ENCODE results near the gene EMID1. TPM values are rescaled to one million over a fixed set of nuclear protein-coding genes. Genes with fewer than 3 reads are reported as not detected.
A peak's percentile ranks its signal among the peaks of the same experiment; 100 is the strongest.

The EMID1 gene
- polyA plus RNA-seq, 3 donors = 59.9 to 106 (median 88.8) TPM

- DNase-seq (ENCODE audit: extremely low read depth in 1 of 11, low read depth in 9 of 11, low spot score in 4 of 11) = no peak
Measured at GRCh38 chr22:29183971-29184848, 21.5 kb upstream of the EMID1 start.

GRCh38 chr22:29184849-29185490 is 20.7 kb upstream of the EMID1 start:
- no peak for DNase-seq (ENCODE audit: extremely low read depth in 1 of 11, low read depth in 9 of 11, low spot score in 4 of 11)

GRCh38 chr22:29186302-29186701 is 19.4 kb upstream of the EMID1 start:
- DNase-seq (ENCODE audit: extremely low read depth in 1 of 11, low read depth in 9 of 11, low spot score in 4 of 11) = no peak

- DNase-seq (ENCODE audit: extremely low read depth in 1 of 11, low read depth in 9 of 11, low spot score in 4 of 11) = no peak
Measured at GRCh38 chr22:29187831-29188230, 17.9 kb upstream of the EMID1 start.

GRCh38 chr22:29190051-29190450 is 15.6 kb upstream of the EMID1 start:
- DNase-seq (ENCODE audit: extremely low read depth in 1 of 11, low read depth in 9 of 11, low spot score in 4 of 11) = no peak

- DNase-seq (ENCODE audit: extremely low read depth in 1 of 11, low read depth in 9 of 11, low spot score in 4 of 11) = no peak
Measured at GRCh38 chr22:29190918-29191317, 14.8 kb upstream of the EMID1 start.

GRCh38 chr22:29193021-29193420 is 12.7 kb upstream of the EMID1 start:
- DNase-seq (ENCODE audit: extremely low read depth in 1 of 11, low read depth in 9 of 11, low spot score in 4 of 11) = no peak

- DNase-seq (ENCODE audit: extremely low read depth in 1 of 11, low read depth in 9 of 11, low spot score in 4 of 11) = no peak
Measured at GRCh38 chr22:29194184-29194583, 11.5 kb upstream of the EMID1 start.

GRCh38 chr22:29195118-29195963 is 10.4 kb upstream of the EMID1 start:
- DNase-seq (ENCODE audit: extremely low read depth in 1 of 11, low read depth in 9 of 11, low spot score in 4 of 11) = no peak

- no peak for DNase-seq (ENCODE audit: extremely low read depth in 1 of 11, low read depth in 9 of 11, low spot score in 4 of 11)
Measured at GRCh38 chr22:29195964-29196666, 9.6 kb upstream of the EMID1 start.

GRCh38 chr22:29197096-29197495 is 8.6 kb upstream of the EMID1 start:
- no peak for DNase-seq (ENCODE audit: extremely low read depth in 1 of 11, low read depth in 9 of 11, low spot score in 4 of 11)

GRCh38 chr22:29198240-29198639 is 7.5 kb upstream of the EMID1 start:
- no peak for DNase-seq (ENCODE audit: extremely low read depth in 1 of 11, low read depth in 9 of 11, low spot score in 4 of 11)

- no peak for DNase-seq (ENCODE audit: extremely low read depth in 1 of 11, low read depth in 9 of 11, low spot score in 4 of 11)
Measured at GRCh38 chr22:29199702-29200400, 5.8 kb upstream of the EMID1 start.

GRCh38 chr22:29200901-29201300 is 4.8 kb upstream of the EMID1 start:
- DNase-seq (ENCODE audit: extremely low read depth in 1 of 11, low read depth in 9 of 11, low spot score in 4 of 11) = no peak

GRCh38 chr22:29201782-29202181 is 3.9 kb upstream of the EMID1 start:
- peak in 4 of 11 donors; percentile 40 to 61 (median 56) for DNase-seq (ENCODE audit: extremely low read depth in 1 of 11, low read depth in 9 of 11, low spot score in 4 of 11)

GRCh38 chr22:29202212-29203192 is 3.2 kb upstream of the EMID1 start:
- no peak for DNase-seq (ENCODE audit: extremely low read depth in 1 of 11, low read depth in 9 of 11, low spot score in 4 of 11)

Measured in renal cortex interstitium (tissue), 11 donors.